ENCODE measurements around the gene TRPM7. TPM values are rescaled to one million over a fixed set of nuclear protein-coding genes. Genes with fewer than 3 reads are reported as not detected.

The TRPM7 gene
- total RNA-seq, 1 donor from 2014 or later: 39.8 TPM

- Mint-ChIP-seq H3K27me3 (no peaks in the 10 kb centered on the region), H3K27ac (no peak overlapping the region), H3K4me1 (ENCODE audit: low read depth) (peaks cover 5% of the 10 kb centered on the region), H3K4me3 (ENCODE audit: low read depth) (no peak overlapping the region), H3K9me3 (ENCODE audit: low read depth) (no peaks in the 10 kb centered on the region), H3K36me3 (ENCODE audit: insufficient read depth) (peaks cover 2% of the 10 kb centered on the region)
- no peak for DNase-seq (ENCODE audit: low spot score, unreplicated experiment)
- TF ChIP-seq, protein P1, sequence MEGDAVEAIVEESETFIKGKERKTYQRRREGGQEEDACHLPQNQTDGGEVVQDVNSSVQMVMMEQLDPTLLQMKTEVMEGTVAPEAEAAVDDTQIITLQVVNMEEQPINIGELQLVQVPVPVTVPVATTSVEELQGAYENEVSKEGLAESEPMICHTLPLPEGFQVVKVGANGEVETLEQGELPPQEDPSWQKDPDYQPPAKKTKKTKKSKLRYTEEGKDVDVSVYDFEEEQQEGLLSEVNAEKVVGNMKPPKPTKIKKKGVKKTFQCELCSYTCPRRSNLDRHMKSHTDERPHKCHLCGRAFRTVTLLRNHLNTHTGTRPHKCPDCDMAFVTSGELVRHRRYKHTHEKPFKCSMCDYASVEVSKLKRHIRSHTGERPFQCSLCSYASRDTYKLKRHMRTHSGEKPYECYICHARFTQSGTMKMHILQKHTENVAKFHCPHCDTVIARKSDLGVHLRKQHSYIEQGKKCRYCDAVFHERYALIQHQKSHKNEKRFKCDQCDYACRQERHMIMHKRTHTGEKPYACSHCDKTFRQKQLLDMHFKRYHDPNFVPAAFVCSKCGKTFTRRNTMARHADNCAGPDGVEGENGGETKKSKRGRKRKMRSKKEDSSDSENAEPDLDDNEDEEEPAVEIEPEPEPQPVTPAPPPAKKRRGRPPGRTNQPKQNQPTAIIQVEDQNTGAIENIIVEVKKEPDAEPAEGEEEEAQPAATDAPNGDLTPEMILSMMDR (IDR thresholded peaks at IDR 0.05; ENCODE audit: unreplicated experiment): peak; percentile 75
These were observed 11.0 kb downstream of the TRPM7 start for GRCh38 chr15:50675535-50676144.

GRCh38 chr15:50670115-50670514 lies 16.5 kb downstream of the TRPM7 start:
- no peak for DNase-seq (ENCODE audit: low spot score, unreplicated experiment)
- Mint-ChIP-seq H3K4me1 (ENCODE audit: low read depth) (peaks cover 11% of the 10 kb centered on the region), H3K27me3 (no peaks in the 10 kb centered on the region), H3K4me3 (ENCODE audit: low read depth) (no peak overlapping the region), H3K9me3 (ENCODE audit: low read depth) (no peaks in the 10 kb centered on the region), H3K27ac (no peak overlapping the region), H3K36me3 (ENCODE audit: insufficient read depth) (peaks cover 18% of the 10 kb centered on the region)
- TF ChIP-seq, protein P1 (IDR thresholded peaks at IDR 0.05; ENCODE audit: unreplicated experiment): no peak

DNA sequence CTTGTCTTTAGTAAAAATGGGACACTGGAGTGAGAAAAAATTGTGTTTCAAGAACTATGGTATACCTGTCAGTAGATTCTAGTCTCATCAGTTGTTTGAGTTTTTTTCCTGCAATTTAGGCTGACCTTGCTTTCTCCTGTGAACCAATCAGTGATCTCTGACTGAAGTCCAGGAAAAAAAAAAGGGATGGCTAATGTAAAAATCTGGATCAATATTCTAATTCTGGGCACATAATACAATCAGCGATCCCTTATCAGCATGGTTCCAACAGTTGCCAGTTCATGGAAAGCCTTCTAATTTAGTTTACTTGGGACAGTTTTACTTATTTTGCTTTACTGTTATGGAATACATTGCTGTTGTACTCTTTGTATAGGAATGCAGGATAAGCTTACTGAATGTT lies 17.0 kb downstream of the TRPM7 start:
- H3K4me3 Mint-ChIP-seq (ENCODE audit: low read depth): no peak overlapping the region
- no peak overlapping the region for H3K27ac Mint-ChIP-seq
- H3K27me3 Mint-ChIP-seq: no peaks in the 10 kb centered on the region
- DNase-seq (ENCODE audit: low spot score, unreplicated experiment): no peak
- peaks cover 11% of the 10 kb centered on the region for H3K4me1 Mint-ChIP-seq (ENCODE audit: low read depth)
- H3K36me3 Mint-ChIP-seq (ENCODE audit: insufficient read depth): peaks cover 18% of the 10 kb centered on the region
- TF ChIP-seq, protein P1 (IDR thresholded peaks at IDR 0.05; ENCODE audit: unreplicated experiment): no peak
- no peaks in the 10 kb centered on the region for H3K9me3 Mint-ChIP-seq (ENCODE audit: low read depth)

GRCh38 chr15:50665938-50666337 lies 20.7 kb downstream of the TRPM7 start:
- H3K36me3 Mint-ChIP-seq (ENCODE audit: insufficient read depth): peaks cover 29% of the 10 kb centered on the region
- no peaks in the 10 kb centered on the region for H3K27me3 Mint-ChIP-seq
- no peak overlapping the region for H3K27ac Mint-ChIP-seq
- H3K4me3 Mint-ChIP-seq (ENCODE audit: low read depth): no peak overlapping the region
- peaks cover 9% of the 10 kb centered on the region for H3K4me1 Mint-ChIP-seq (ENCODE audit: low read depth)
- TF ChIP-seq, protein P1 (IDR thresholded peaks at IDR 0.05; ENCODE audit: unreplicated experiment): no peak
- H3K9me3 Mint-ChIP-seq (ENCODE audit: low read depth): no peaks in the 10 kb centered on the region
- no peak for DNase-seq (ENCODE audit: low spot score, unreplicated experiment)

GRCh38 chr15:50655555-50655954 lies 31.0 kb downstream of the TRPM7 start:
- Mint-ChIP-seq H3K9me3 (ENCODE audit: low read depth) (no peaks in the 10 kb centered on the region), H3K27me3 (no peaks in the 10 kb centered on the region), H3K4me3 (ENCODE audit: low read depth) (no peak overlapping the region), H3K4me1 (ENCODE audit: low read depth) (no peaks in the 10 kb centered on the region), H3K27ac (no peak overlapping the region), H3K36me3 (ENCODE audit: insufficient read depth) (peaks cover 29% of the 10 kb centered on the region)
- DNase-seq (ENCODE audit: low spot score, unreplicated experiment): no peak
- TF ChIP-seq, protein P1 (IDR thresholded peaks at IDR 0.05; ENCODE audit: unreplicated experiment): no peak
